Testis (tissue), 2 donors: Measurements from ENCODE around the gene INTS7.

Source experiments
- CTCF ChIP-seq, 3 experiments: fragments of 450-650 bp in 2 of 3; fragments of 200-600 bp in 1 of 3; sonication (generic) in 1 of 3; IDR thresholded peaks; one replicate each; pipeline ENCODE4 v1.5.1; 2016 to 2019; ENCODE audit warnings: antibody characterized with exemption in 3 of 3, mild to moderate bottlenecking in 2 of 3, moderate library complexity in 1 of 3
- POLR2A ChIP-seq: fragments of 450-650 bp; IDR thresholded peaks from one replicate; pipeline ENCODE4 v1.6.1; 2017; ENCODE audit warnings: antibody characterized with exemption, mild to moderate bottlenecking, moderate library complexity

GRCh38 chr1:211959680-211960079 lies 75.7 kb downstream of the INTS7 start:
- TF ChIP-seq CTCF (IDR thresholded peaks at IDR 0.05) (no peak), POLR2A (no peak)
